CD4-positive, alpha-beta T cell treated with Interleukin-6 for 4 hours (primary cell): ENCODE measurements around the gene CDC42BPB.
"Not testable (repeated sequence)": the region's sequence is repeated elsewhere in the genome, so short reads cannot be mapped to it uniquely, and the experiment has no call there.

Experiments used
- DNase-seq: peaks from one replicate; pipeline ENCODE4 v3.0.0-alpha.2; 2020; ENCODE audit warnings: mixed read lengths

CDC42BPB gene

GRCh38 chr14:103071544-103072251 is 14.3 kb upstream of the CDC42BPB start:
- DNase-seq, result no peak

- no peak for DNase-seq
Measured at GRCh38 chr14:103070971-103071542, 13.7 kb upstream of the CDC42BPB start.

DNA sequence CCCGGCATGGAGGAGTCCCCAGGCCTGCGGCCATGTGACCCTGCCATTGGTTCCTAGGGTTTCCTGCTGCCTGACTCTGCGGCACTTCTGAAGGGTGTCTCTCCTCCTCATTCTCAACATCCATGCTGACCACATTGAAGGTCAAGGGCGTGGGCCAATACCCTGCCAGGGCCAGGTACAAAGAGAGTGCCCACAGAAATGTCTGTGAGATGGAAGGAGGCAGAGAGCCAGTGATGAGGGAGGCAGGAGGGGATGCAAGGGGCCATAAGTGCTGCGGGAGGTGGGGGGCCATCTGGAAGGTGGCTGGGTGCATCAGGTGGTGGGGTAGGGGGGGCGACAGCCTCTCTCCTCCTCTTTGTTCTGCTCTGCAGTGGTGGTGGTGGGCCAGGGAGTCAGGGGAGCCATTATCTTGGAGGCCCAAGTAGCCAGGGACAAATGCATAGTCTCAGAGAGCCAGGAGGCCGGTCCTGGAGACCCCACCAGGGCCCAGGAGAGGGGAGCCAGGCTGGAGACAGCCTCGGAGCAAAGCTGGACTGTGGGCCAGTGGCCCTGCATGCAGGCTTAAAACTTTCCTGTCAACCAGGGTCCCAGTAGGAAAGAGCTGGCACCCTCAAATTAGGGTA is 13.0 kb upstream of the CDC42BPB start:
- no peak for DNase-seq

DNA sequence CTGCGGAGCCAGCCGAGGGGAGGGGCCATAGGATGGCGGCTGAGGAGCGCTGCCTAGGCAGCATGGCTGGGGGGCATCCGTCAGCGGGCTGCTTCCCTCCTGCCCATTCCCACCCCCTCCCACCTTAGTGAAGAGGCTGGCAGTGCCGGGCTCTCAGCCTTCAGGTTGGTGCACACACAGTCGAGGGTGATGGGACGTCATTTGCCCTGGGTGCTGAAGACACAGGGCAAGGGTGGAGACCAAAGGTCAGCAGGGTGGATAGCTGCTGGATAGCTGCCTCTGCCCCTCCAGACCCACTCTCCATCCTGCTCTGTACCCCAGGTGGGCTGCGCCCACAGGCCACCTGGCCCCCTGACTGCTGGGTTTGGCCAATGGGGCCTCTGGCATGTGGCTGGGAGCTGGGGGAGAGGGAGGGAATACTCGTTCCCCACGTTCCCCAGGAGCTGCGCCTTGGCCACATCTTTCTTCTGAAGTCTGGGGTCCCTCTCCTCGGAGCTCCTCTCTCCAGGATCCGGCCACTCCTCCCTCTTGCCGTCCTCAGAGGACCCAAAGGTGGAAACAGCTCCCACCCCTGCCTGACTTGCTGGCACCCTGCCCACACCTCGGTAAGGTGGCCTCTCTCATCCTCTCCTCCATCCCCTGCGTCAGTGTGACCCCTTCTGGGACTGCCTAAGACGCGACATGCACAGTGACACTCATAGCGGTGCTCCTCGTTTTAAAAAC is 11.2 kb upstream of the CDC42BPB start:
- DNase-seq, result no peak

DNA sequence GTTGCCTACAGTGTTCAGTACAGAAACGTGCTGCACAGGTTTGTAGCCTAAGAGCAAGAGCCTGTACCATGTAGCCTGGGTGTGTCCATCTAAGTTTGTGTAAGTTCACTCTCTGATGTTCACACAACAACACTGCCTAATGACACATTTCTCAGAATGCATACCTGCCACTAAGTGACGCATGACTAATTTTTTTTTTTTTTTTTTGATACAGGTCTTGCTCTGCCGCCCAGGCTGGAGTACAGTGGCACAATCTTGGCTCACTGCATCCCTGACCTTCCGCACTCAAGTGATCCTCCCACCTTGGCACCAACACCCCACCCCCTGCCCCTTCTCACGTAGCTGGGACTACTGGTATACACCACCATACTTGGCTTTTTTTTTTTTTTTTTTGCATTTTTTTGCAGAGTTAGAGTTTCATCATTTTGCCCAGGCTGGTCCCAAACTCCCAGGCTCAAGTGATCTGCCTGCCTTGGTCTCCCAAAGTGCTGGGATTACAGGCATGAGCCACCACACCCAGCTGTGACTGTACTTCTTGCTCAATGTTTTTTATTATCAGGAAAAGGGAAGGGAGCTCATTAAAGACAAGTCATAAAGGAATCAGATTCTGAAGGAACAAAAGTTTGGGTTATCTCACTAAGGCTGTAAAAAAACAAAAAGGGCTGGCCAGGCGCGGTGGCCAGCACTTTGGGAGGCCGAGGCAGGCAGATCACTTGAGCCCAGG is 10.0 kb upstream of the CDC42BPB start:
- DNase-seq, result no peak

- DNase-seq, result no peak
Measured at GRCh38 chr14:103066399-103066798, 9.1 kb upstream of the CDC42BPB start.

DNA sequence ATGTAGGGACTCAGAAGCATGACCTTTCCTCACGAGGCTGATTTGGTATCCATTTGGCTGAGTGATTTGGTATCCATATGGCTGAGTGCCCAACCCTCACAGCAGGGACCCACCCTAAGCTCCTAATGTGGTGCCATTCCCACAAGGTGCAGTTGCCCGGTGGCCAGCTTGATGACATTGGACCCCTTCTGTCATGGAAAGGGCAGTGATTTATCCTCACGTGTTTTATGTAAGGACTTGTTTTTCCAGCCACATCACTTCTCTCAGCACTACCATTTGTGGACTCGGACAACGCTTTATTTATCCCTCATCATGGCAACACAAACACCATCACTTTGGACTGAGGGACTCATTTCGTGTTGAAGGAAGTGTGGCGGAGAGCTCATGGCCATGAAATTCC is 8.5 kb upstream of the CDC42BPB start:
- no peak for DNase-seq

GRCh38 chr14:103064978-103065377 is 7.6 kb upstream of the CDC42BPB start:
- no peak for DNase-seq

DNA sequence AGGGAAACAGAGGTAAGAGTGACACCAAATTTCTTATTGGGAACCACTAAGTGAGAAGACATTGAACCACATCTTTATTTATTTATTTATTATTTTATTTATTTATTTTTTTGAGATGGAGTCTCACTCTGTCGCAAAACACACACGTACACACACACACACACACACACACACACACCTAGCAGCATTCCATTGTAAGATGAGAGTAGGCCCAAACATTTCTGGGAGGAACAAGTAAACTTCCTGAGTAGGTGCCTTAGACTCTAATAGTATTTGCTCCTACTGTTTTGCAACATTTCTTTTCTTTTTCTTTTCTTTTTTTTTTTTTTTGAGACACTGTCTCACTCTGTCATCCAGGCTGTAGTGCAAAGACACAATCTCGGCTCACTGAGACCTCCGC is 7.1 kb upstream of the CDC42BPB start:
- no peak for DNase-seq

- DNase-seq, result no peak
Measured at GRCh38 chr14:103061482-103061976, 4.2 kb upstream of the CDC42BPB start.

- DNase-seq, result no peak
Measured at GRCh38 chr14:103059556-103059955, 2.2 kb upstream of the CDC42BPB start.

- no peak for DNase-seq
Measured at GRCh38 chr14:103058164-103059055, 1.1 kb upstream of the CDC42BPB start.

- DNase-seq, result peak; percentile 5
Measured at GRCh38 chr14:103057028-103057371, 349 bp downstream of the CDC42BPB start.

DNA sequence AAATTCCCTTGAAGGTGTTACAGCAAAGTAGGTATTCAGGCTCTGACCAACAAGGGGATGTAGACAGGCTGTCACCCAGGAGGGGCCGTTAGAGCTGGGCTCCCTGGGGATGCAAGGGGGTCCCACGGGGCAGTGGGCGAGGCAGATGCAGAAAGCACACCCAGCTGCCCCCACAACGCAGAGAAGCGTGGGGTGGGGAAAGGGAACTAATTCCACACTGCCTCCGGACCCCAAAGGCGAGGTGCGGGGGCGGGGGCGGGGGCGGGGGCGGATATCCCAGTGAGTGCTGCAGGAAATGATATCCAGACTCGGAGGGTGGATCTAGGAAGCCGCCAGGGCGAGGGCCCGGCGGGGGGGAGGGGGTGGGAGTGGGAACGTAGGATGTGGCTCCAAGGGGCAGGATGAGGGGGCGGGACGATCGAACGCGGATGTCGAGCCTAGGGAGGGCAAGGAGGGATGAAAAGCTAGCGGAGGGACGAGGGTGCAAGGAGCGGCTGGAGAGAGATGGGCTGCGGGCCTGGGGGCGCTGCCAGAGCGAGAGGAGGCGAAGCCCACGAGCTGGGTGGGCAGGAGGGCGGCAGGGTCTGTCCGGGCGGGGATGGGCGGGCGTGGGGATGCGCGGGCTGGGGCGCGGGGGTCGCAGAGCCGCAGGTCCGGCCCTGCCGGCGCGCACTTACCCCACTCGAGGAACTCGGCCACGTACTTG is 874 bp downstream of the CDC42BPB start:
- no peak for DNase-seq

DNA sequence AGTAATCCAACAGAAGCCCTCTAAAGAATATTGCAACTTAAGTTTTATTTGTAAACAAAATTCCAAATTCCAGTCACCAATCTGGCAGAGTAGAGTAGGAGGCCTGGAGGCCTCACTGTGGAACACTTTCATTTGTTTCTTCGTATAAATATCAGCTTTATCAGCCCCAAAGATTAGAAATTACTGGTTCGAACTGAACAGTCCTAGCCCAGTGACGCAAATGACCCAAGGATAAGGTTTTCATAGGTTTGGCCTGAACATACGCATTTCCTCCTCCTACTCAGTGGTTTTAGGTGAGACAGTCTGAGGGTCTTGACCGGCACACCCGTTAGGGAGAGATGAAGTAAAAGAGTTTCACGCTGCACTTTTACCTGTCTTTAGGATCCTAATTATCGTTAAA is 1.7 kb downstream of the CDC42BPB start:
- DNase-seq, result no peak

DNA sequence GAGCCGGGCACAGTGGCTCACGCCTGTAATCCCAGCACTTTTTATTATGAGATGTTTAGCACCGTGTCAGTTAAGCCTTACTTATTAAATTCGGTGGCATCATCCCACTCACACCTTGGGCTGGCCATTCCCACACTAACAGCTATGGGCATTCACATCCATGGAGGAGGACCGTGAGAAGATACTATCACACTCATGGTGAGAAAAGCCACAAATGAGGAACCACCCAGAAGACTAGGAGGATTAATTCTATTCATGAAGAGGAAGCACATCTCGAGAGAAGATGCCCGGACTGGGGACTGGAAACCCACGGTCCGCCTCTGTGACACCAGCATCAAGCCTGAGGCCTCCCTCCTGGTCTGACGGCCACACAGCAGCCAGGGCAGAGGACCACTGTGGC is 4.9 kb downstream of the CDC42BPB start:
- no peak for DNase-seq

- DNase-seq, result no peak
Measured at GRCh38 chr14:103050935-103051334, 6.4 kb downstream of the CDC42BPB start.

DNA sequence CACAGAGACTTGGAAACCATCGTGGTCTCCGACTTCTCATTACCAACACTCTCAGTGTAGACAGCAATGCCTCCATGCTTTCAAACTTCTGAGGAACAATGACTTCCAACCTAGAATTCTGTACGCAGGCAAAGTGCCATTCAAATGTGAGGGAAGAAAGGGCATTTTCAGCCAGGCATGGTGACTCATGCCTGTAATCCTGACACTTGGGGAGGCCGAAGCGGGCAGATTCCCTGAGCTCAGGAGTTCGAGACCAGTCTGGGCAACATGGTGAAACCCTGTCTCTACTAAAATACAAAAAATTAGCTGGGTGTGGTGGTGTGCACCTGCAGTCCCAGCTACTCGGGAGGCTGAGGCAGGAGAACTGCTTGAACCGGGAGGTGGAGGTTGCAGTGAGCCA is 9.9 kb downstream of the CDC42BPB start:
- DNase-seq, result not testable (repeated sequence)

DNA sequence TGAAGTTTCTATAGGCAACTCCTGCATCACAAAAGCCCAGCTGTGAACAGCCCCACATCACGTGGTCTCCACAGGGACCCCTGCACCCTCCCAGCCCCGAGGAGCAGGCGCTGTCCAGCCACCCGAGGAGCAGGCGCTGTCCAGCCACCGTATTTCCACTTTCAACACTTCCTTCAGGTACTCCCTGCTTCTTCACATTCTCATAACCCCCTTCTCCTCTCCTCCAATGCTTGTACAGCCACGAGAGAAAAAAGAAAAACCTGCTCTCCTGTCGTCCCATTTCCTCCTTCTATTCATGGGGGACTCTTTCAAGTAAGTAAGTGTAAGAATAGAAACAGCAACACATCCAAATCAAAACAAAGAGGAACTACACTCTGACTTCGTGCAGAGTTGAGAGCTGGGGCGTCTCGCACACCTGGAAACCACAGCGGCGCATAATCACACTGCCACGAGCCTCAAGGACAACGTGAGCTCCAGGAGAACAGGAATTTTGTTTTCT is 11.9 kb downstream of the CDC42BPB start:
- no peak for DNase-seq

GRCh38 chr14:103043257-103044015 is 13.9 kb downstream of the CDC42BPB start:
- no peak for DNase-seq
